HG03378 (cell line): ENCODE measurements around the gene CACFD1.
A peak's percentile ranks its signal among the peaks of the same experiment; 100 is the strongest.

Experiments
- ATAC-seq: cut with Tn5 transposase; IDR thresholded peaks from one replicate; pipeline ENCODE4 v1.9.1; 2021; ENCODE audit warnings: mild to moderate bottlenecking, moderate library complexity; ENCODE audit not compliant: unreplicated experiment

CACFD1 gene

DNA sequence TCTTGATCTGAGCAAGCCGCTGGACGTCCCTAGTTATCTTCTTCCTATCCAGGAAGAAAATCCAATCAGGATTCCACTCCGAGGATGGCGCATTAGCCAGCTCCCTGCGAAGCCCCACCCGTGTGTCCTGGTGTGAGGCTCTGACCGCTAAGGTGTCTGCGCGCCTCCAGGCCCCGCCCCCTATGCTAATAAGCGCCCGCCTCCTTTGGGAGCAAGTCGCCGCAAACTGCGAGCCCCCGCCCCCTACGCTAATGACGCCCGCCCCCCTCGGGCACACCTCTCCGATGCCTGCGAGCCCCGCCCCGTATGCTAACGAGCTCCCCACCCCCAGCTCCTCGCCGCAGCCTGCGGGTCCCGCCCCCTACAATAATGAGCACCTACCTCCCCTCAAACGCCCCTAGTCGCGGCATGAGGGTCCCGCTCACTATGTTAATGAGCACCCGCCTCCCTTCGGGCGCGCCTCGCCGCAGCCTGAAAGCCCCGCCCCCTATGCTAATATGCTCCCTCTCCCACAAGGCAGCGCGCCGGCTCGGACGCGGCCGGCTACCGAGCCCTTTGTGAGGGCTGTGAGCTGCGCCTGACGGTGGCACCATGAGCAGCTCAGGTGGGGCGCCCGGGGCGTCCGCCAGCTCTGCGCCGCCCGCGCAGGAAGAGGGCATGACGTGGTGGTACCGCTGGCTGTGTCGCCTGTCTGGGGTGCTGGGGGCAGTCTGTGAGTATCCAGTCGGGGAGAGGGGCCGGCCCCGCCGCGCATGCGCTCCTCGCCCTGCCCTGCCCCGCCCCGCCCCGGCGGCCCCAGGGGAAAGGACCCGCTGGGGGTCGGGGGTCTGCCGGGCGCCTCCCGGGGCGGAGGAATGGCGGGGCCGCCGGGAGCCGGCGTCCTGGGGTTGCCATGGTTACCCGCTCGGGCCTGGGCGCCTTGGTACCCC lies at the start of gene CACFD1:
CACFD1 (plus strand) TSS at position 503 of the 929 bp plus-strand sequence; CDS start at position 592, 89 bp downstream.
- ATAC-seq = peak; percentile 62

DNA sequence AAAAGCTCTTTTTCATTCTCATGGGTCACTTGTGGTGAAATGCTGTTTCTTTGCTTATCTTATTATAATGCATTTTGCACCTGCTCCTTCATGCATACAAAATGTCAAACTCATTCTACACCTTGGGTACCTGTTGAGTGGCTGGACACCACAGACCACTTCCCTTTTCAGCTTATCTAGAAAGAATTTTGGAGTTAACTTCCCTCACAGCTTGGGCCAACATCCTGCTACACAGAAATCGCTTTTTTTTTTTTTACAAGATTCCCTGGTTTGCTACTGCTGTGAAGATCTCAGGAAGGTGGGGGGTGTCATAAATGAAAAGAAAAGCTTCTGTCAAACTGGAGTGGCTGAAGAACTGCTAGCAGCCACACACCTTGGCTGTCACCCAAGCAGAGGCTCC lies 44.6 kb upstream of the CACFD1 start:
- ATAC-seq = no peak

DNA sequence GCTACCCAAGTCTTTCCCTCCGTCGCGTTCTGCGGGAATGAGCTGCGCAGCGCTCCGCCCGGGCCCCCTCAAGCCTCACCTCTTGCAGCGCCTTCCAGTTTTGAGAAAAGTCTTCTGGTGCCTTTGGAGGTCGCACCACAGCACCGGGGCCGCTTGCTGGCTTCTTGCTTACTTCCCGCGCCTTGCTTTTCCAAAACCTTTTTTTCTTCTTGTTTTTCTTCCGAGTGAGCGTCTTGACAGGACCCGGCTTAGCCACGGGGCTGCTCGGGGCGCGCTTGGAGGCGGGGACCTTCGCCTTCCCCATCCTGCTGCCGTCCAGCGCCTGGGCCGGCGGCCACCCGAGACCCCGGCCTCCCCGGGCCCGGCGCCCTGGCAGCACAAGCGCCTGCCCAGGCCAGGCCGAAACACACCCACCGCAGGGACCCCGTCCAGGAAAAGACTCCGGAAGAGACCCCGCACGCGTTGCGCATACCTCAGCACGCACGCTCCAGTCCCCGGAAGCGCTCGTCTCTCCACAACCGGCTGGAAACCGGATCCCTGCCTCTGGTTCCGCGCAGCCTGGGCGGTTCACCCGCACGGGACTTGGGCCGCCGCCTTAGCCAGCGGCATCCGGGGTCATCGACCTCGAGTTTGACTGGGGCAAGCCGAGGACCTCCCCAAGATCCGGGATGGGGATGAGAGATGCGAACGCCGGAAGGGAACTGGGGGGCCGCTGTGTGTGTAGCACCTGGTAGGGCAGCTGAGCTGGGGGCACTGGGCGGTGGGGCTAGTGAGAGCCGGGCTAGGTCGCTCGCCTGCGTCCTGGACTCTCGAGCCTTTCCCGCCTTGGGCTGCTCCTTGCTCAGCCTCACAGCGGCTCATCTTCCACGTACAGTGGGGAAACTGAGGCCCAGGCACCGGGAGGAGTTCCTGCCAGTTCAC lies 42.0 kb upstream of the CACFD1 start, which contains the start of gene REXO4:
REXO4 (minus strand) TSS at position 470 of the 921 bp plus-strand sequence; CDS start at position 304, 166 bp downstream.
- ATAC-seq = no peak

DNA sequence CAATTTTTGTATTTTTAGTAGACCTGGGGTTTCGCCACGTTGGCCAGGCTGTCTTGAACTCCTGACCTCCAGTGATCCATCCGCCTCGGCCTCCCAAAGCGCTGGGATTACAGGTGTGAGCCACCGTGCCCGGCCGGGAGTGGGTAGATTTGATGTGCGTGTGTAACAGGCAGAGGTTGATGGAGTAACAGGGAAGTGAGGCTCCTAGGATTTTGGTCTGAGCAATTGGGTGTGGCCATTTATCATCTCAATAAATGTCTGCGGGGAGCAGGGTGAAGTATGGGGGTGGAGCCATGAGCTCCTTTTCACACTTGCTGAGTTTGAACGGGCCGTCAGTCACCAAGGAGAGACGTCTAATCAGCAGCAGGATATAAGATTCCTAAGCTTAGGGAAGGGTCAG lies 40.8 kb upstream of the CACFD1 start:
- ATAC-seq = no peak

DNA sequence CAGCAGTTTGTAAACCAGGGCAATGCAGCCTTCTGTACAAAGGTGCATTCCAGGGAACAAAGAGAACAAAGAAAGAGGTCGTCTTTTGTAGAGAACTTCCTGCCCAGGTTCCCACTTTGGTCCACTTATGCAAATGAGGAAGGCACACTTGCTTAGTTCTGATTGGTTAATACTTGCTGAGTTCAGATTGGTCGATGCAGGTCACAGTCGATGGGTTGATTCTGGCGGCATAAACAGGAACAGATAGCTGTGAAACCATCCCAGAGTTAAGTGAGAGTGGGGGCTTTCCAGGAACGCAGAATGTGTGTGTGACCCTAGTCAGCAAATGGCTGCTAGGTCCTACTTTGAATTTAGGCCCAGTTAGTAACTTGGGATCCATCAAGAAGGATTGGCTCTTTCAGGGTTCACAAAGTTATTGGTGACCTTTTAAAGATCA lies 39.4 kb upstream of the CACFD1 start:
- ATAC-seq = no peak

DNA sequence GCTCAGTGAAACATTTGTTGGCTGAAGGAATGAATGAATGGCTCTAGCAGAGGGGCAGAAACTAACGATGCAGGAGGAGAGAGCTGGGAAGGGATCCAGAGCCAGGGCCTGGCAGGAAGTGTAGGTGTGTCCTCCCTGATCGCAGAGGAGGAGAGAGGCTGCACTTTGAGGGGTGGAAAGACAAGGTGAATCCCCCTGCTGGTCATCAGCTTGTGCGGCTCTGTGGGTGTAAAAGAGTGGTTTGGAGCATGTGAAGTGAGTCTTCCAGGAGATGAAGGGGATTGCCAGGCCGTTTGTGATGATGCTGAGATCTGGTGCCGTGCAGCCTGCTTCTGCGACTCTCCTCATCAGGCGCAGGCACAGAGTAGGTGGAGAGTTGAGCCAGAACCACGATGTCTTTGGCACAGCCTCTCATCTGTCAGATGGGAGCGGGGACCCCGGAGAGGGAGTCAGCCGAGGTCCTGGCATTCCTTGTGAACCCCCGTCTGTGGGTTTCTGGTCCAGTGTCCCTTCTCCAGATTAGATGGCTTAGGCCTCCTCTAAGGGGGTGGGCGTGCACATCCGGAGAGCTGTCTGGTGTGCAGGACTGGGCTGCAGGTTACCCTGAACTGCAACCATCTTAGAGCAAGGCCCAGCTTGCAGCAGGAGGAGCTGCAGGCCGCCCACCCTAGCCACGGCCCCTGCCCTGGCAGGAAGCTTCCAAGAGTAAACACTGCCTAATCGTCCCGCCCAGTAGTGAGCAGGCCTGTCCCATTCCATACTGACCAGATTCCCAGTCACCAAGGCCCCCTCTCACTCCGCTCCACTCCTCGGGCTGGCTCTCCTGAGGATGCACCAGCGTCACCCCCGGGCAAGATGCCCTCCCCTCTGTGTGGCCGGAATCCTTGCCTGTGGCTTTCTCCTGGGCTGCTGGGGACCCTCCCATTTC lies 37.9 kb upstream of the CACFD1 start, which contains the start of gene ADAMTS13:
ADAMTS13 (plus strand) TSS at position 753 of the 928 bp plus-strand sequence; CDS start at position 830, 77 bp downstream.
- ATAC-seq = peak; percentile 40

- no peak for ATAC-seq
Measured at GRCh38 chr9:133423216-133423615, 36.6 kb upstream of the CACFD1 start.

DNA sequence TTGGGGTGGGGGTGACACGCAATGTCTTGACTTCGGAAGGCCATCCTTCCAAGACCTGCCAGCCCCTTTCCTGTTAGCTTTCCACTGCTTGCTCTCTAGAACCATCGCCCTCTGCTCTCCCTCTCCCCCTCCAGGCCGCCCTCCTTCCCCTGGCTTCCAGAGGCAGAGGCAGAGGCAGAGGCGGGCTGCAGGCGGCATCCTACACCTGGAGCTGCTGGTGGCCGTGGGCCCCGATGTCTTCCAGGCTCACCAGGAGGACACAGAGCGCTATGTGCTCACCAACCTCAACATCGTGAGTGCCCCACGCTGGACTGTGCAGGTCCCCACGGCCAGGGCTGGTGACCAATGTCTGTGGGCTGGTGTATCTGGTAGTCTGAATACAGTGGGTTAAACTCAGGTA lies 35.6 kb upstream of the CACFD1 start:
- ATAC-seq = no peak

DNA sequence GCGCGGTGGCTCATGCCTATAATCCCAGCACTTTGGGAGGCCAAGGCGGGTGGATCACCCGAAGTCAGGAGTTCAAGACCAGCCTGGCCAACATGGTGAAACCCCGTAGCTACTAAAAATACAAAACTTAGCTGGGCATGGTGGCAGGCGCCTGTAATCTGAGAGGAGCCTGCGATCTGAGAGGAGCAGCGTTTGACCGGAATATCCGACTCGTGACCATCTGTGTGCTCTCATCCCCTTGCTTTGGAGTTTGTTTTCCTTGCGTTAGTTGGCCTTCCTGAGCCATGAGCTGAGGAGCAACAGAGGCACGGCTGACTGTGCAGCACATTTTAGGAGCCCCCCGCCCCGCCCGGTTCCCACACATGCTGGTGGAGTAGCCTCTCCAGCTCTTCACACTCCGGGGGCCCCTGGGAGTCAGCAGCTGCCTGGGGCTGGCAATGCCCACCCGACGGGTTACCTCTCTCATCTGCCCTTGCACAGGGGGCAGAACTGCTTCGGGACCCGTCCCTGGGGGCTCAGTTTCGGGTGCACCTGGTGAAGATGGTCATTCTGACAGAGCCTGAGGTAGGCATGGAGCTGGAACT lies 34.6 kb upstream of the CACFD1 start:
- ATAC-seq = no peak

DNA sequence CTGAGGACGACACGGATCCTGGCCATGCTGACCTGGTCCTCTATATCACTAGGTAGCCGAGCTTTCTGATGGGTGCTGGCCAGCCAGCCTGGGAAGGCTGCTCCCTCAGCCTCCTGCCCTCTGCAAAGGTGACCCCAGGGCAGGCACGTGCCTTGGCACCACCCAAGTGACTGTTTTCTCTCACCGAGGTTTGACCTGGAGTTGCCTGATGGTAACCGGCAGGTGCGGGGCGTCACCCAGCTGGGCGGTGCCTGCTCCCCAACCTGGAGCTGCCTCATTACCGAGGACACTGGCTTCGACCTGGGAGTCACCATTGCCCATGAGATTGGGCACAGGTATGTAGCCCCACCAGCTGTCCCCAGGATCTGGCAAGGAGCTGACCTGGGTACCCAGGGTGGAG lies 33.8 kb upstream of the CACFD1 start:
- no peak for ATAC-seq

- ATAC-seq = no peak
Measured at GRCh38 chr9:133427658-133428348, 32.0 kb upstream of the CACFD1 start.

GRCh38 chr9:133428617-133429101 lies 31.1 kb upstream of the CACFD1 start:
- ATAC-seq = no peak

DNA sequence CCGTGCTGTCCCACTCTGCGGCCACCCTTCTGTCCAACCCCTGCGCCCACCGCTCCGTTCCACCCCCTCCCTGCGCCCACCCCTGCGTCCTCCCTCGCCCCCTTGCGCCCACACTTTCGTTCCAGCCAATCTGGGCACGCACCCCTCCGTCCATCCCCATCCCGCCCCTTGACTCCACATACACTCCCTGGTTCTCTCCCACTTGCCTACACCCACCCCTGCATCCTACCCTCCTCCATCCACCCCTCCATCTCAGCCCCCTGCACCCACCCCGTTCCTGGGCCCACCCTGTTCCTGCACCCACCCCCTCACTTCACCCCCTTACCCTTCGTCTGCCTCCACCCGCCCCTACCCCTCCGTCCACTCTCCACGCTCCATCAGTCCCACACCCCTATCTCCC lies 30.6 kb upstream of the CACFD1 start:
- no peak for ATAC-seq

GRCh38 chr9:133429641-133430161 lies 30.1 kb upstream of the CACFD1 start:
- ATAC-seq = no peak

DNA sequence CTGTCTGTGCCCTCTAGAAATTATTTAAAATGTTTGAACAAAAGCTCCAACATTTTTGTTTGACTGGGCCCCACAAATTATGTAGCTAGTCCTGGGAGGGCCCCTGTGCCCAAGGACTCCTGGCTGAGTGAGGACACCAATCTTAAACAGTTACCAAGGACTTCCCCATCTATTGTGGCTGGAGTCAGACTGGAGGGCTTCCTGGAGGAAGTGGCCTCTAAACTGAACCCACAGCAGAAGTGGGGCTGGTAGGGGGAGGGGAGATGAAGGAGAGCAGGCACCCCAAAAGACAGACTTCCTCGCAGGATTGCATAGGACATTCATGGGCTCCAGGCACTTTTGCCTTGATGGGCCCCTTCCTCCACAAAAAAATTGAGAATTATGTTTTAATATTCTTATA lies 29.5 kb upstream of the CACFD1 start:
- ATAC-seq = no peak

DNA sequence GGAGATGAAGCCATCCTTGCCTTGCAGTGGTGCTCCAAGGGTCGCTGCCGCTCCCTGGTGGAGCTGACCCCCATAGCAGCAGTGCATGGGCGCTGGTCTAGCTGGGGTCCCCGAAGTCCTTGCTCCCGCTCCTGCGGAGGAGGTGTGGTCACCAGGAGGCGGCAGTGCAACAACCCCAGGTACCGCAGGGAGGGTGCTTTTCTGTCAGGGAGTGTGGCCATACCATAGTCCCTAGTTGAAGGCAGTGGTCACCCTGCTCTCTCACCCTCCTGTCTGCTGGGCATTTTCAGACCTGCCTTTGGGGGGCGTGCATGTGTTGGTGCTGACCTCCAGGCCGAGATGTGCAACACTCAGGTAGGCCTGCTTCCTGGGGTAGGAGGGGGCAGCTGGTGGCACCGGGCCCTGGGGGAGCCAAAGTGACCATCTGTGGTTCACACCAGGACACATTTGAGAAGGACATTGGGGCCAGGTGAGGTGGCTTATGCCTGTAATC lies 26.4 kb upstream of the CACFD1 start:
- ATAC-seq = no peak

DNA sequence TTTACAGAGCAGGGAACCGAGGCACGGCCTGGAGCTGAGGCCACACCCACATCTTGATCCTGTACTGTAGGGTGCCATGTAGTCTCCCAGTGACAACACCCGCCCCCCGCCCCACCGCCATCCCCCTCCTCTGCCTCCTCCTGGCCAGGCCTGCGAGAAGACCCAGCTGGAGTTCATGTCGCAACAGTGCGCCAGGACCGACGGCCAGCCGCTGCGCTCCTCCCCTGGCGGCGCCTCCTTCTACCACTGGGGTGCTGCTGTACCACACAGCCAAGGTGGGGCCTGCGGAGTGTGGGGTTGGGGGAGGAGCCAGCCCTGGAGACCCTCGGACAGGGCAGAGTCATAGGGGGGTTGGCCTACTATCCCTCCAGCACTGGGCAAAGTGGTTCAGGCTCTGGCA lies 23.1 kb upstream of the CACFD1 start:
- no peak for ATAC-seq

DNA sequence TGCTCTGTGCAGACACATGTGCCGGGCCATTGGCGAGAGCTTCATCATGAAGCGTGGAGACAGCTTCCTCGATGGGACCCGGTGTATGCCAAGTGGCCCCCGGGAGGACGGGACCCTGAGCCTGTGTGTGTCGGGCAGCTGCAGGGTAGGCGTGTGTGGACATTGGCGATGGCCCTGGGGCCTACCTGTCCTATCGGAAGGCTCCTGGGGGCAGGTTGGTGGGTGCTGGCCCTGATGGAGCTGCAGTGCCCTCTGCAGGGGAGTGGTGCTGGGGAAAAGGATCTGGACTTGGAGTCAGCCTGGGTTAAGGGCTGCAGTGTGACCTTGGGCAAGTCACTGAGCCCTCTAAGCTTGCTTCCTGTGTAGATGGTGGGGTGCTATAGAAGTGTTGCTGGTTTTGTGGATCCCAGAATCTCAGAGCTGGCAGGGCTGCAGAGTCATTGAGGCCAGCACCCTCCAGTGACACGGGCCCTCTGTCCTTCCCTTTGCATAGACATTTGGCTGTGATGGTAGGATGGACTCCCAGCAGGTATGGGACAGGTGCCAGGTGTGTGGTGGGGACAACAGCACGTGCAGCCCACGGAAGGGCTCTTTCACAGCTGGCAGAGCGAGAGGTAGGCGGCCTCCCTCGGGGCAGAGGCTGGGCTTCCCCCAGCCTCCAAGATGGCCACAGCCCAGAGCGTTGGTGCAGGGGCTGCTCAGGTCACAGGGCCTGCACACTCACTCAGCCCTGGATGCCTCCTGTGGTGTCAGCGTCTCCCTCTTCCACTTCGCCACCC lies 21.8 kb upstream of the CACFD1 start:
- ATAC-seq = no peak
